NCI-H2107 (cell line): ENCODE measurements around the gene POLR2J2.
"Not testable (repeated sequence)": the region's sequence is repeated elsewhere in the genome, so short reads cannot be mapped to it uniquely, and the experiment has no call there.

ENCODE experiments used
- DNase-seq: peaks from one replicate; lab custom pipeline; 2025; lab: John Stamatoyannopoulos, UW

POLR2J2 gene

GRCh38 chr7:102671166-102671955 is at the start of gene POLR2J2:
POLR2J2 (minus strand) TSS chr7:102671663; CDS start chr7:102671601, 62 bp downstream.
- not testable (repeated sequence) for DNase-seq

GRCh38 chr7:102718491-102718890 is 47.0 kb upstream of the POLR2J2 start:
- DNase-seq: not testable (repeated sequence)

- not testable (repeated sequence) for DNase-seq
These were observed 44.3 kb upstream of the POLR2J2 start for GRCh38 chr7:102715718-102716117.

- DNase-seq: not testable (repeated sequence)
These were observed 43.5 kb upstream of the POLR2J2 start for GRCh38 chr7:102714774-102715522.

GRCh38 chr7:102713691-102714080 is 42.2 kb upstream of the POLR2J2 start:
- not testable (repeated sequence) for DNase-seq

- DNase-seq: not testable (repeated sequence)
These were observed 41.7 kb upstream of the POLR2J2 start for GRCh38 chr7:102713011-102713690.

GRCh38 chr7:102698962-102699750 is 27.7 kb upstream of the POLR2J2 start:
- DNase-seq: not testable (repeated sequence)

GRCh38 chr7:102697642-102698512 is 26.4 kb upstream of the POLR2J2 start:
- DNase-seq: not testable (repeated sequence)

- not testable (repeated sequence) for DNase-seq
These were observed 24.5 kb upstream of the POLR2J2 start for GRCh38 chr7:102696009-102696408.

- not testable (repeated sequence) for DNase-seq
These were observed 23.6 kb upstream of the POLR2J2 start for GRCh38 chr7:102695033-102695552.

GRCh38 chr7:102694008-102694407 is 22.5 kb upstream of the POLR2J2 start:
- not testable (repeated sequence) for DNase-seq

GRCh38 chr7:102690602-102691001 is 19.1 kb upstream of the POLR2J2 start:
- not testable (repeated sequence) for DNase-seq

GRCh38 chr7:102689436-102690282 is 18.2 kb upstream of the POLR2J2 start:
- not testable (repeated sequence) for DNase-seq

GRCh38 chr7:102688299-102689036 is 17.0 kb upstream of the POLR2J2 start:
- DNase-seq: not testable (repeated sequence)

GRCh38 chr7:102682560-102682959 is 11.1 kb upstream of the POLR2J2 start:
- DNase-seq: not testable (repeated sequence)

- not testable (repeated sequence) for DNase-seq
These were observed 9.3 kb upstream of the POLR2J2 start for GRCh38 chr7:102680780-102681179.

GRCh38 chr7:102675545-102675944 is 4.1 kb upstream of the POLR2J2 start:
- DNase-seq: not testable (repeated sequence)

GRCh38 chr7:102673447-102674067 is 2.1 kb upstream of the POLR2J2 start:
- not testable (repeated sequence) for DNase-seq
